ENCODE measurements around the gene NAV2. TPM values are rescaled to one million over a fixed set of nuclear protein-coding genes. Genes with fewer than 3 reads are reported as not detected.

Gene NAV2
- total RNA-seq, 1 experiment from 2014 or later: 22.7 TPM

DNA sequence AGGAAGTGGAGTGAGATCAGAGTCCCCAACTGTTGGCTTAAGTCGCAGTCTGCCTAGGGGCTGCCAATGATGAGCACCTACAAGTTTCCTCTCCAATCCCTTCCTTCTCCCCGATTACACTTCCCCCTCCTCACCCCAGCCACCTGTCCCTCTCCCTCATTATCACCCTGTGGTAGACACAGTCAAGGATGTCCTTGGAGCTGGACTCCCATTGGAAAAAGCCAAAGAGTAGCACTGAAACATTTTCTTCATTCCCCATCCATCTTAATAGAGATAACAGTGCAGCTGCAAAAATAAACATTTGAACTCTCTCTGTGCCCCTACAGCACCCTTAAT lies 301.4 kb downstream of the NAV2 start:
- intact Hi-C loops (cut with micrococcal nuclease; ENCODE audit: unreplicated experiment) (no loop called here), in situ Hi-C loops (cut with HindIII; ENCODE audit: low pct_unique_long_range_greater_than_20kb, low sequenced_read_pairs) (no loop called here)
- no peak for DNase-seq (ENCODE audit: low read depth, low spot score)
- ChIA-PET CTCF (no interaction called here), POLR2A (no interaction called here)
- H3K36me3 ChIP-seq (ENCODE audit: control insufficient read depth, insufficient read depth, low read length): no peaks in the 10 kb centered on the region
- no peak overlapping the region for H3K4me3 ChIP-seq (ENCODE audit: low read depth in 2 of 2, low read length in 2 of 2)
- ATAC-seq: no peak
- no peak for TF ChIP-seq TCF7L2 (IDR thresholded peaks at IDR 0.05; ENCODE audit: low read depth, low read length)
- TF ChIP-seq, protein P1, sequence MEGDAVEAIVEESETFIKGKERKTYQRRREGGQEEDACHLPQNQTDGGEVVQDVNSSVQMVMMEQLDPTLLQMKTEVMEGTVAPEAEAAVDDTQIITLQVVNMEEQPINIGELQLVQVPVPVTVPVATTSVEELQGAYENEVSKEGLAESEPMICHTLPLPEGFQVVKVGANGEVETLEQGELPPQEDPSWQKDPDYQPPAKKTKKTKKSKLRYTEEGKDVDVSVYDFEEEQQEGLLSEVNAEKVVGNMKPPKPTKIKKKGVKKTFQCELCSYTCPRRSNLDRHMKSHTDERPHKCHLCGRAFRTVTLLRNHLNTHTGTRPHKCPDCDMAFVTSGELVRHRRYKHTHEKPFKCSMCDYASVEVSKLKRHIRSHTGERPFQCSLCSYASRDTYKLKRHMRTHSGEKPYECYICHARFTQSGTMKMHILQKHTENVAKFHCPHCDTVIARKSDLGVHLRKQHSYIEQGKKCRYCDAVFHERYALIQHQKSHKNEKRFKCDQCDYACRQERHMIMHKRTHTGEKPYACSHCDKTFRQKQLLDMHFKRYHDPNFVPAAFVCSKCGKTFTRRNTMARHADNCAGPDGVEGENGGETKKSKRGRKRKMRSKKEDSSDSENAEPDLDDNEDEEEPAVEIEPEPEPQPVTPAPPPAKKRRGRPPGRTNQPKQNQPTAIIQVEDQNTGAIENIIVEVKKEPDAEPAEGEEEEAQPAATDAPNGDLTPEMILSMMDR (IDR thresholded peaks at IDR 0.05): no peak
- no peak for TF ChIP-seq SIN3A (IDR thresholded peaks at IDR 0.05; ENCODE audit: borderline replicate concordance, insufficient read depth, low read depth, low read length)
- TF ChIP-seq POLR2AphosphoS5 (IDR thresholded peaks at IDR 0.05; ENCODE audit: low read depth, low read length): no peak
- TF ChIP-seq, protein P2, sequence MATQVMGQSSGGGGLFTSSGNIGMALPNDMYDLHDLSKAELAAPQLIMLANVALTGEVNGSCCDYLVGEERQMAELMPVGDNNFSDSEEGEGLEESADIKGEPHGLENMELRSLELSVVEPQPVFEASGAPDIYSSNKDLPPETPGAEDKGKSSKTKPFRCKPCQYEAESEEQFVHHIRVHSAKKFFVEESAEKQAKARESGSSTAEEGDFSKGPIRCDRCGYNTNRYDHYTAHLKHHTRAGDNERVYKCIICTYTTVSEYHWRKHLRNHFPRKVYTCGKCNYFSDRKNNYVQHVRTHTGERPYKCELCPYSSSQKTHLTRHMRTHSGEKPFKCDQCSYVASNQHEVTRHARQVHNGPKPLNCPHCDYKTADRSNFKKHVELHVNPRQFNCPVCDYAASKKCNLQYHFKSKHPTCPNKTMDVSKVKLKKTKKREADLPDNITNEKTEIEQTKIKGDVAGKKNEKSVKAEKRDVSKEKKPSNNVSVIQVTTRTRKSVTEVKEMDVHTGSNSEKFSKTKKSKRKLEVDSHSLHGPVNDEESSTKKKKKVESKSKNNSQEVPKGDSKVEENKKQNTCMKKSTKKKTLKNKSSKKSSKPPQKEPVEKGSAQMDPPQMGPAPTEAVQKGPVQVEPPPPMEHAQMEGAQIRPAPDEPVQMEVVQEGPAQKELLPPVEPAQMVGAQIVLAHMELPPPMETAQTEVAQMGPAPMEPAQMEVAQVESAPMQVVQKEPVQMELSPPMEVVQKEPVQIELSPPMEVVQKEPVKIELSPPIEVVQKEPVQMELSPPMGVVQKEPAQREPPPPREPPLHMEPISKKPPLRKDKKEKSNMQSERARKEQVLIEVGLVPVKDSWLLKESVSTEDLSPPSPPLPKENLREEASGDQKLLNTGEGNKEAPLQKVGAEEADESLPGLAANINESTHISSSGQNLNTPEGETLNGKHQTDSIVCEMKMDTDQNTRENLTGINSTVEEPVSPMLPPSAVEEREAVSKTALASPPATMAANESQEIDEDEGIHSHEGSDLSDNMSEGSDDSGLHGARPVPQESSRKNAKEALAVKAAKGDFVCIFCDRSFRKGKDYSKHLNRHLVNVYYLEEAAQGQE (IDR thresholded peaks at IDR 0.05; ENCODE audit: insufficient read depth in 1 of 2, low read depth in 2 of 2, low read length in 1 of 2): no peak
- H3K9me3 ChIP-seq (ENCODE audit: control insufficient read depth, insufficient read depth, low read depth, low read length): no peaks in the 10 kb centered on the region
- no peaks in the 10 kb centered on the region for H3K27me3 ChIP-seq (ENCODE audit: control insufficient read depth, insufficient read depth, low read length)
- H3K4me1 ChIP-seq (ENCODE audit: control insufficient read depth, insufficient read depth, low read length): no peaks in the 10 kb centered on the region
- no TSS peak for BruUV-seq (replicated peaks)
- no peak overlapping the region for H3K27ac ChIP-seq (ENCODE audit: low read length)

GRCh38 chr11:20015101-20015500 lies 302.5 kb downstream of the NAV2 start:
- H3K27ac ChIP-seq (ENCODE audit: low read length): no peak overlapping the region
- ATAC-seq (no peak), DNase-seq (ENCODE audit: low read depth, low spot score) (no peak)
- intact Hi-C loops (cut with micrococcal nuclease; ENCODE audit: unreplicated experiment): no loop called here
- in situ Hi-C loops (cut with HindIII; ENCODE audit: low pct_unique_long_range_greater_than_20kb, low sequenced_read_pairs): no loop called here
- no TSS peak for BruUV-seq (replicated peaks)
- CTCF ChIA-PET: no interaction called here
- no peaks in the 10 kb centered on the region for H3K27me3 ChIP-seq (ENCODE audit: control insufficient read depth, insufficient read depth, low read length)
- H3K9me3 ChIP-seq (ENCODE audit: control insufficient read depth, insufficient read depth, low read depth, low read length): no peaks in the 10 kb centered on the region
- TF ChIP-seq, protein P1 (IDR thresholded peaks at IDR 0.05): no peak
- TF ChIP-seq POLR2AphosphoS5 (IDR thresholded peaks at IDR 0.05; ENCODE audit: low read depth, low read length) (no peak), SIN3A (IDR thresholded peaks at IDR 0.05; ENCODE audit: borderline replicate concordance, insufficient read depth, low read depth, low read length) (no peak), TCF7L2 (IDR thresholded peaks at IDR 0.05; ENCODE audit: low read depth, low read length) (no peak)
- TF ChIP-seq, protein P2 (IDR thresholded peaks at IDR 0.05; ENCODE audit: insufficient read depth in 1 of 2, low read depth in 2 of 2, low read length in 1 of 2): no peak
- H3K36me3 ChIP-seq (ENCODE audit: control insufficient read depth, insufficient read depth, low read length): no peaks in the 10 kb centered on the region
- POLR2A ChIA-PET: no interaction called here
- H3K4me1 ChIP-seq (ENCODE audit: control insufficient read depth, insufficient read depth, low read length): no peaks in the 10 kb centered on the region
- no peak overlapping the region for H3K4me3 ChIP-seq (ENCODE audit: low read depth in 2 of 2, low read length in 2 of 2)
